DOHH2 (cell line): ENCODE results near the gene SORBS2.

Experiments
- H3F3A ChIP-seq: fragments of 200-600 bp; sonication (generic), shearing (Covaris generic); 2 replicates; pipeline ENCODE4 v1.6.0; 2016; ENCODE audit warnings: antibody characterized with exemption, mild to moderate bottlenecking; ENCODE audit not compliant: control insufficient read depth, insufficient read depth
- H3K27ac ChIP-seq: fragments of 200-600 bp; sonication (generic); 2 replicates; pipeline ENCODE4 v1.5.1; 2014; ENCODE audit warnings: low read depth, mild to moderate bottlenecking, low read length, moderate library complexity
- H3K27me3 ChIP-seq: fragments of 200-600 bp; sonication (generic); 2 replicates; pipeline ENCODE4 v1.6.1; 2014; ENCODE audit warnings: mild to moderate bottlenecking, low read length, mixed read lengths; ENCODE audit not compliant: control insufficient read depth
- H3K36me3 ChIP-seq: fragments of 200-600 bp; sonication (generic); 2 replicates; pipeline ENCODE4 v1.6.1; 2014; ENCODE audit warnings: mild to moderate bottlenecking, low read length, moderate library complexity, mixed read lengths; ENCODE audit not compliant: control insufficient read depth
- H3K4me1 ChIP-seq: fragments of 200-600 bp; sonication (generic); 2 replicates; pipeline ENCODE4 v1.6.1; 2014; ENCODE audit warnings: mild to moderate bottlenecking, low read length, mixed read lengths; ENCODE audit not compliant: control insufficient read depth
- H3K4me2 ChIP-seq: fragments of 200-600 bp; sonication (generic); 2 replicates; pipeline ENCODE4 v1.6.0; 2014; ENCODE audit warnings: mild to moderate bottlenecking, low read length, moderate library complexity
- H3K4me3 ChIP-seq: fragments of 200-600 bp; sonication (generic); 2 replicates; pipeline ENCODE4 v1.5.1; 2014; ENCODE audit warnings: mild to moderate bottlenecking, low read length, mixed read lengths
- H3K79me2 ChIP-seq: fragments of 200-600 bp; sonication (generic); 2 replicates; pipeline ENCODE4 v1.6.1; 2014; ENCODE audit warnings: mild to moderate bottlenecking, low read length, mixed read lengths; ENCODE audit not compliant: control insufficient read depth
- H3K9me2 ChIP-seq: fragments of 200-600 bp; sonication (generic); replicated peaks from 2 replicates; pipeline ENCODE4 v1.6.1; 2014; ENCODE audit warnings: mild to moderate bottlenecking, low read length, mixed read lengths; ENCODE audit not compliant: control insufficient read depth
- H3K9me3 ChIP-seq: fragments of 200-600 bp; sonication (generic); 2 replicates; pipeline ENCODE4 v1.6.1; 2014; ENCODE audit warnings: antibody characterized with exemption, low read length, mixed read lengths; ENCODE audit not compliant: control insufficient read depth, insufficient read depth
- H4K20me1 ChIP-seq: fragments of 200-600 bp; sonication (generic); 2 replicates; pipeline ENCODE4 v1.6.0; 2014; ENCODE audit warnings: low read depth, mild to moderate bottlenecking, antibody characterized with exemption, low read length, moderate library complexity; ENCODE audit not compliant: control insufficient read depth, insufficient read depth
- CTCF ChIP-seq: fragments of 200-600 bp; sonication (generic); IDR thresholded peaks from one replicate; pipeline ENCODE4 v1.5.1; 2014; ENCODE audit warnings: antibody characterized with exemption, mild to moderate bottlenecking, low read depth, low read length; ENCODE audit not compliant: poor library complexity, severe bottlenecking
- EZH2phosphoT487 ChIP-seq: fragments of 200-600 bp; sonication (generic); IDR thresholded peaks from 2 replicates; pipeline ENCODE4 v1.6.1; 2017; ENCODE audit warnings: borderline replicate concordance, mild to moderate bottlenecking, antibody characterized with exemption, low read length, moderate library complexity, mixed read lengths

SORBS2 gene

GRCh38 chr4:185693548-185694215 is 118.3 kb downstream of the SORBS2 start:
- H3K4me1 ChIP-seq: no peaks in the 10 kb centered on the region
- H3K9me3 ChIP-seq: no peaks in the 10 kb centered on the region
- no peaks in the 10 kb centered on the region for H3K36me3 ChIP-seq
- H3K4me3 ChIP-seq: no peak overlapping the region
- no peaks in the 10 kb centered on the region for H4K20me1 ChIP-seq
- no peaks in the 10 kb centered on the region for H3K9me2 ChIP-seq
- TF ChIP-seq EZH2phosphoT487 (no peak), CTCF (no peak)
- H3K27ac ChIP-seq: no peak overlapping the region
- H3K27me3 ChIP-seq: no peaks in the 10 kb centered on the region
- no peaks in the 10 kb centered on the region for H3F3A ChIP-seq
- no peak overlapping the region for H3K4me2 ChIP-seq
- H3K79me2 ChIP-seq: no peaks in the 10 kb centered on the region

- no peaks in the 10 kb centered on the region for H3F3A ChIP-seq
- H3K27me3 ChIP-seq: no peaks in the 10 kb centered on the region
- H3K4me3 ChIP-seq: no peak overlapping the region
- no peaks in the 10 kb centered on the region for H4K20me1 ChIP-seq
- no peak overlapping the region for H3K4me2 ChIP-seq
- no peaks in the 10 kb centered on the region for H3K4me1 ChIP-seq
- no peak overlapping the region for H3K27ac ChIP-seq
- TF ChIP-seq EZH2phosphoT487: no peak
- H3K36me3 ChIP-seq: no peaks in the 10 kb centered on the region
- no peaks in the 10 kb centered on the region for H3K79me2 ChIP-seq
- H3K9me2 ChIP-seq: no peaks in the 10 kb centered on the region
- no peaks in the 10 kb centered on the region for H3K9me3 ChIP-seq
Measured at GRCh38 chr4:185689407-185689806, 122.6 kb downstream of the SORBS2 start.

GRCh38 chr4:185685804-185686203 is 126.2 kb downstream of the SORBS2 start:
- no peak overlapping the region for H3K27ac ChIP-seq
- no peaks in the 10 kb centered on the region for H3F3A ChIP-seq
- H4K20me1 ChIP-seq: no peaks in the 10 kb centered on the region
- H3K4me3 ChIP-seq: no peak overlapping the region
- no peaks in the 10 kb centered on the region for H3K27me3 ChIP-seq
- H3K9me2 ChIP-seq: no peaks in the 10 kb centered on the region
- no peaks in the 10 kb centered on the region for H3K9me3 ChIP-seq
- H3K4me1 ChIP-seq: no peaks in the 10 kb centered on the region
- TF ChIP-seq EZH2phosphoT487 (no peak), CTCF (no peak)
- H3K79me2 ChIP-seq: no peaks in the 10 kb centered on the region
- no peaks in the 10 kb centered on the region for H3K36me3 ChIP-seq
- H3K4me2 ChIP-seq: no peak overlapping the region

- Histone ChIP-seq H3K79me2 (no peaks in the 10 kb centered on the region), H3K9me2 (no peaks in the 10 kb centered on the region), H3K4me2 (no peak overlapping the region), H3K27ac (no peak overlapping the region), H3K27me3 (no peaks in the 10 kb centered on the region), H3K4me1 (no peaks in the 10 kb centered on the region), H3K9me3 (no peaks in the 10 kb centered on the region), H3K4me3 (no peak overlapping the region), H4K20me1 (no peaks in the 10 kb centered on the region), H3K36me3 (no peaks in the 10 kb centered on the region), H3F3A (no peaks in the 10 kb centered on the region)
- TF ChIP-seq CTCF: no peak
- no peak for TF ChIP-seq EZH2phosphoT487
Measured at GRCh38 chr4:185683896-185684295, 128.1 kb downstream of the SORBS2 start.
